SK-N-SH (cell line): ENCODE data around the gene CORO1A.

Source experiments
- CTCF ChIP-seq: fragments of 200-600 bp; sonication (generic); IDR thresholded peaks from 2 replicates; pipeline ENCODE4 v1.6.1; 2017; ENCODE audit warnings: antibody characterized with exemption, mild to moderate bottlenecking, moderate library complexity
- ELF1 ChIP-seq: IDR thresholded peaks from 2 replicates; pipeline ENCODE4 v1.4.0; 2012
- EP300 ChIP-seq, 2 experiments: IDR thresholded peaks; 2 replicates each; pipeline versions ENCODE4 v1.4.0 to v1.6.1; 2012; ENCODE audit warnings: borderline replicate concordance in 1 of 2, low read depth in 1 of 2, low read length in 1 of 2
- MAX ChIP-seq: IDR thresholded peaks from 2 replicates; pipeline ENCODE4 v1.4.0; 2012; ENCODE audit warnings: low read depth
- NFIC ChIP-seq: IDR thresholded peaks from 2 replicates; pipeline ENCODE4 v1.4.0; 2012; ENCODE audit warnings: borderline replicate concordance
- RFX5 ChIP-seq: IDR thresholded peaks from 2 replicates; pipeline ENCODE4 v1.6.1; 2012; ENCODE audit warnings: mild to moderate bottlenecking, improper control_type of control experiment, low read length
- TAF1 ChIP-seq: IDR thresholded peaks from 2 replicates; pipeline ENCODE4 v1.6.1; 2012; ENCODE audit warnings: low read depth, mild to moderate bottlenecking, low read length, moderate library complexity, borderline replicate concordance
- TF ChIP-seq, protein P1 (sequence below): IDR thresholded peaks from 2 replicates; pipeline ENCODE4 v1.6.1; 2012; ENCODE audit warnings: mild to moderate bottlenecking, low read depth, low read length, moderate library complexity

DNA sequence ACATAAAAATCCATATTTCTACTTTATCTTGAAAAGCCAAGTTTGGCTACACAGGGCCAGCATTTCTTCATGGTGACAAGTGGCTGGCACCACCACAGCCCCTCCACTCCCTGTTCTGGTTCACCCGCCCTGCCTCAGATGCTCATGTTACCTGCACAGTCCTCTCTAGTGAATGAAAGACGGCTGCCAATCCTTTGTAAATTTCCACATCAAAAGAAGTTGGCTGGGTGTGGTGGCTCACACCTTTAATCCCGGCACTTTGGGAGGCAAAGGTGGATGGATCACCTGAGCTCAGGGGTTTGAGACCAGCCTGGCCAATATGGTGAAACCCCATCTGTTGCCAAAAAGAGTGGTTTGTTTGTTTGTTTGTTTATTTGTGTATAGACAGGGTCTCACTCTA lies 19.9 kb upstream of the CORO1A start:
- TF ChIP-seq TAF1 = no peak
- TF ChIP-seq, protein P1, sequence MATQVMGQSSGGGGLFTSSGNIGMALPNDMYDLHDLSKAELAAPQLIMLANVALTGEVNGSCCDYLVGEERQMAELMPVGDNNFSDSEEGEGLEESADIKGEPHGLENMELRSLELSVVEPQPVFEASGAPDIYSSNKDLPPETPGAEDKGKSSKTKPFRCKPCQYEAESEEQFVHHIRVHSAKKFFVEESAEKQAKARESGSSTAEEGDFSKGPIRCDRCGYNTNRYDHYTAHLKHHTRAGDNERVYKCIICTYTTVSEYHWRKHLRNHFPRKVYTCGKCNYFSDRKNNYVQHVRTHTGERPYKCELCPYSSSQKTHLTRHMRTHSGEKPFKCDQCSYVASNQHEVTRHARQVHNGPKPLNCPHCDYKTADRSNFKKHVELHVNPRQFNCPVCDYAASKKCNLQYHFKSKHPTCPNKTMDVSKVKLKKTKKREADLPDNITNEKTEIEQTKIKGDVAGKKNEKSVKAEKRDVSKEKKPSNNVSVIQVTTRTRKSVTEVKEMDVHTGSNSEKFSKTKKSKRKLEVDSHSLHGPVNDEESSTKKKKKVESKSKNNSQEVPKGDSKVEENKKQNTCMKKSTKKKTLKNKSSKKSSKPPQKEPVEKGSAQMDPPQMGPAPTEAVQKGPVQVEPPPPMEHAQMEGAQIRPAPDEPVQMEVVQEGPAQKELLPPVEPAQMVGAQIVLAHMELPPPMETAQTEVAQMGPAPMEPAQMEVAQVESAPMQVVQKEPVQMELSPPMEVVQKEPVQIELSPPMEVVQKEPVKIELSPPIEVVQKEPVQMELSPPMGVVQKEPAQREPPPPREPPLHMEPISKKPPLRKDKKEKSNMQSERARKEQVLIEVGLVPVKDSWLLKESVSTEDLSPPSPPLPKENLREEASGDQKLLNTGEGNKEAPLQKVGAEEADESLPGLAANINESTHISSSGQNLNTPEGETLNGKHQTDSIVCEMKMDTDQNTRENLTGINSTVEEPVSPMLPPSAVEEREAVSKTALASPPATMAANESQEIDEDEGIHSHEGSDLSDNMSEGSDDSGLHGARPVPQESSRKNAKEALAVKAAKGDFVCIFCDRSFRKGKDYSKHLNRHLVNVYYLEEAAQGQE = no peak
- no peak for TF ChIP-seq CTCF
- no peak for TF ChIP-seq MAX
- TF ChIP-seq EP300 (IDR thresholded peaks at IDR 0.05; ENCODE audit: borderline replicate concordance in 1 of 2, low read depth in 1 of 2, low read length in 1 of 2) = no peak
- TF ChIP-seq NFIC = no peak
- no peak for TF ChIP-seq ELF1
- TF ChIP-seq RFX5 = no peak
